Right lobe of liver (tissue), 6 donors: Measurements from ENCODE around the gene DYNC1LI1. TPM values are rescaled to one million over a fixed set of nuclear protein-coding genes. Genes with fewer than 3 reads are reported as not detected.

Experiments used
- ATAC-seq, 4 donors: fragments of 200-7000 bp; cut with Tn5 transposase; one replicate each; pipeline ENCODE4 v1.9.1; 2020; ENCODE audit warnings: mild to moderate bottlenecking in 4 of 4, moderate library complexity in 4 of 4
- DNase-seq, 3 donors: peaks; one replicate each; pipeline ENCODE4 v3.0.0-alpha.2; 2020
- H3K27ac ChIP-seq, 3 donors: fragments of 200-600 bp; one replicate each; pipeline ENCODE4 v1.8.0; 2022
- H3K27me3 ChIP-seq, 2 donors: fragments of 200-600 bp; one replicate each; pipeline ENCODE4 v1.8.0; 2022
- H3K36me3 ChIP-seq, 4 donors: fragments of 200-600 bp; sonication (generic) in 1 of 4; one replicate each; pipeline versions ENCODE4 v1.5.1 to v1.8.0; 2017 to 2022; ENCODE audit warnings: control low read depth in 1 of 4
- H3K4me1 ChIP-seq, 4 donors: fragments of 200-600 bp; sonication (generic) in 1 of 4; one replicate each; pipeline versions ENCODE4 v1.5.1 to v1.8.0; 2017 to 2022; ENCODE audit warnings: control low read depth in 1 of 4
- H3K4me3 ChIP-seq, 3 donors: fragments of 200-600 bp; one replicate each; pipeline ENCODE4 v1.8.0; 2022
- H3K9me3 ChIP-seq, 4 donors: fragments of 200-600 bp; sonication (generic) in 1 of 4; one replicate each; pipeline versions ENCODE4 v1.5.1 to v1.8.0; 2017 to 2022; ENCODE audit warnings: control low read depth in 1 of 4
- POLR2A ChIP-seq: fragments of 450-650 bp; IDR thresholded peaks from one replicate; pipeline ENCODE4 v1.6.1; 2017; ENCODE audit warnings: antibody characterized with exemption, mild to moderate bottlenecking
- WGBS: methylation state at CpG from one replicate; pipeline ENCODE4 v1.1.6; 2018; ENCODE audit warnings: low coverage, low lambda C conversion rate; ENCODE audit not compliant: insufficient coverage; ENCODE audit errors: missing lambda C conversion rate; 5-methylcytosine and 5-hydroxymethylcytosine counted together
- intact Hi-C, 2 donors: fragments of 100-400 bp; cut with DNase I; formaldehyde crosslinking; loops; one replicate each; pipeline versions ENCODE4 v1.11.2 to v1.14.1; 2022
- total RNA-seq, 6 experiments: library from RNA; depleted of rRNA in 2 of 6; stranded (reverse); fragments of >200 nt in 2 of 6; fragmentation: NEBNext Ultra II Directional in 3 of 6; extraction: Animal tissue kit (Norgen Biotek cat#: 25700) in 3 of 6; gene quantifications; one replicate each; pipeline versions ENCODE4 v1.1.0 to v1.2.4, GENCODE V29; 2016 to 2023
- TF ChIP-seq, protein P1 (sequence below), 4 donors: fragments of 200-600 bp in 3 of 4; fragments of 450-650 bp in 1 of 4; IDR thresholded peaks; one replicate each; pipeline versions ENCODE4 v1.5.1 to v1.8.0; 2016 to 2022; ENCODE audit warnings: antibody characterized with exemption in 4 of 4, mild to moderate bottlenecking in 2 of 4
- donor health status: DM: no; HTN: yes; CAD: no.
- donor health status: DM: no; HTN: no; CAD: no.
- donor health status: DM: no; HTN: no; CAD: no.
- donor health status: DM: no; HTN: yes; CAD: no.
- donor health status: DM: no; HTN: yes; CAD: no.

DYNC1LI1 gene
- total RNA-seq, 6 experiments from 2014 or later, result 7.6 to 16.9 (median 12.6) TPM

DNA sequence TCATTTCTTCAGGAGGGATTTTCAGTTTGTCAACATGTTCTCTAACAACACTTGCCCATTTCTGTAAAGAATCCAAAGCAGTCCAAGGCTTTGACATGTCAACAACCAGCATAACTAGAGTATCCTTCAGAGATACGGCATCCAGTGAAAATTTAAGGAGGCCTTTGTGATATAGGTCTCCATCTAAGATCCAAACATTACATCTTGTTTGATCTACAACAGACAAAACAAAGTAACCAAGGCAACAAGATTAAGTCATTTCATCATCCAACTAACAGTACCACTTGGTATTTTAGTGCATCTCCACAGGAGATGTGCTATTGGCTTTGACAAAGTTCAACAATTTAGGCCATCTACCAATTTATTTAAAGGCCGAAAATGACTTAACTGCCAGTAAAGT, 25.8 kb downstream of the DYNC1LI1 start:
- 98% methylated on average over 2 of the region's 2 CpGs for WGBS
- H3K9me3 ChIP-seq, result no peaks in the 10 kb centered on the region
- H3K27me3 ChIP-seq, result no peaks in the 10 kb centered on the region
- H3K4me1 ChIP-seq, result no peaks in the 10 kb centered on the region
- TF ChIP-seq, protein P1, sequence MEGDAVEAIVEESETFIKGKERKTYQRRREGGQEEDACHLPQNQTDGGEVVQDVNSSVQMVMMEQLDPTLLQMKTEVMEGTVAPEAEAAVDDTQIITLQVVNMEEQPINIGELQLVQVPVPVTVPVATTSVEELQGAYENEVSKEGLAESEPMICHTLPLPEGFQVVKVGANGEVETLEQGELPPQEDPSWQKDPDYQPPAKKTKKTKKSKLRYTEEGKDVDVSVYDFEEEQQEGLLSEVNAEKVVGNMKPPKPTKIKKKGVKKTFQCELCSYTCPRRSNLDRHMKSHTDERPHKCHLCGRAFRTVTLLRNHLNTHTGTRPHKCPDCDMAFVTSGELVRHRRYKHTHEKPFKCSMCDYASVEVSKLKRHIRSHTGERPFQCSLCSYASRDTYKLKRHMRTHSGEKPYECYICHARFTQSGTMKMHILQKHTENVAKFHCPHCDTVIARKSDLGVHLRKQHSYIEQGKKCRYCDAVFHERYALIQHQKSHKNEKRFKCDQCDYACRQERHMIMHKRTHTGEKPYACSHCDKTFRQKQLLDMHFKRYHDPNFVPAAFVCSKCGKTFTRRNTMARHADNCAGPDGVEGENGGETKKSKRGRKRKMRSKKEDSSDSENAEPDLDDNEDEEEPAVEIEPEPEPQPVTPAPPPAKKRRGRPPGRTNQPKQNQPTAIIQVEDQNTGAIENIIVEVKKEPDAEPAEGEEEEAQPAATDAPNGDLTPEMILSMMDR (IDR thresholded peaks at IDR 0.05), result no peak
- no peak for TF ChIP-seq POLR2A
- H3K27ac ChIP-seq, result no peak overlapping the region
- no peak overlapping the region for H3K4me3 ChIP-seq
- peaks cover 0 to 8% (median 0%) of the 10 kb centered on the region in 4 donors for H3K36me3 ChIP-seq
- ATAC-seq (no peak), DNase-seq (no peak)
- intact Hi-C loops, result no loop called here

DNA sequence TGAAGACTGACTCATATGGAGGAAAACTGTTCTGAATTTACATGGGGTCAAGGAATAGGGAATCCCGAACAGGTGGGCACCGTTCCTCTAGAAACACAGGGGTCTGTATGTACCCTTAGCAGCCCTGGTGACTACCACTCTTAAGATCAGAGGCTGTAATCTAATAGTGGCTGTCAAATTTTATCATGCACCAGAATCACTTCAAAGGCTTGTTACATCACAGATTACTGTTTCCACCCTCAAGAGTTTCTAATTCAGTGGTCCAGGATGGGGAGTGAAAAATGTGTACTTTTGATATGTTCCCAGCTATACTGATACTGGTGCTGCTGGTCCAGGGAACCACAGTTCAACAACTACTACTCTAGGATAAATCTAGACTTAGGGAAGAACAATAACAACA, 27.9 kb downstream of the DYNC1LI1 start:
- peaks cover 0 to 11% (median 0%) of the 10 kb centered on the region in 4 donors for H3K36me3 ChIP-seq
- intact Hi-C loops, result no loop called here
- WGBS, result 91% methylated on average over 2 of the region's 2 CpGs
- DNase-seq, result no peak
- no peak for ATAC-seq
- H3K4me3 ChIP-seq, result no peak overlapping the region
- H3K4me1 ChIP-seq, result no peaks in the 10 kb centered on the region
- H3K27me3 ChIP-seq, result no peaks in the 10 kb centered on the region
- no peaks in the 10 kb centered on the region for H3K9me3 ChIP-seq
- TF ChIP-seq, protein P1 (IDR thresholded peaks at IDR 0.05), result no peak
- TF ChIP-seq POLR2A, result no peak
- no peak overlapping the region for H3K27ac ChIP-seq

DNA sequence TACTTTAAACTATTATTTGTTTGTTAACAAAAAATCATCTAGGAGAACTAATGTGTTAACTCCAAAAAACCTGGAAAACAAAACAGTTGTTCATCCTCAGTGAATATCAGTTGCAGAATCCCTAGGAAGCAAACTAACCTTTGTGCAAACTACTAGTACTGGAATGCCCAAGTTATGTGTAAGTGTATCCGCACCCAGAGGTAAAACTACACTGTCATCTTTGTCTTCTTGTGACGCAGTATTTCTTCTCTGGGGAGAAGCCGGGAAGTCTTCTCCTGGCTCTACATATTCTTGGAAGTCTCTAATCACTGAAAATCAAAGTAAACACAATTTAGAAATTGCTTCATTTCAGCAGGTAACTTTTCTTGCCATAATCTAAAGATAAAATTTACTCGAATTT, 29.8 kb downstream of the DYNC1LI1 start:
- H3K27me3 ChIP-seq, result no peaks in the 10 kb centered on the region
- TF ChIP-seq POLR2A, result no peak
- TF ChIP-seq, protein P1 (IDR thresholded peaks at IDR 0.05), result no peak
- DNase-seq (no peak), ATAC-seq (no peak)
- WGBS, result 79% methylated on average over 4 of the region's 4 CpGs
- H3K27ac ChIP-seq, result no peak overlapping the region
- intact Hi-C loops, result no loop called here
- H3K4me3 ChIP-seq, result no peak overlapping the region
- H3K9me3 ChIP-seq, result no peaks in the 10 kb centered on the region
- no peaks in the 10 kb centered on the region for H3K4me1 ChIP-seq
- peaks cover 0 to 11% (median 1%) of the 10 kb centered on the region in 4 donors for H3K36me3 ChIP-seq

DNA sequence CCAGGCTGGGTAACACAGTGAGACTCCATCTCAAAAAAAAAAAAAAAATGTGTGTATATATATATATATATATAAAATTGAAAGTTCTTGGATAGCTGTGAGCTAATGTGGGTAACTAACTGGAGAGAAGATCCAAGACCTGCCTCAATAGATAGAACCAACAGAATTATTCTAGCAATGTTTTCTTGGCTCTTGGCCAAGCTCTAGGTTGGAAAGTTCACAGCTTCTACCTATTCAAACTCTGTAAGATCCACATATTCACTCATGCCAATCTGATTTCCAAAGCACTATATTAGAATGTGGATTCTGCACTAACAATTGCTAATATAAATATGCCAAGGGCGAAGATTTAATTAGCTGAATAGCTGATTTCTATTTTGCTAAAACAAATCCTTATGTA, 38.2 kb downstream of the DYNC1LI1 start:
- no peaks in the 10 kb centered on the region for H3K27me3 ChIP-seq
- ATAC-seq, result no peak
- H3K4me1 ChIP-seq, result no peaks in the 10 kb centered on the region
- WGBS, result 100% methylated on average over 1 of the region's 1 CpG
- no peak overlapping the region for H3K27ac ChIP-seq
- no peaks in the 10 kb centered on the region for H3K9me3 ChIP-seq
- DNase-seq, result no peak
- H3K36me3 ChIP-seq, result peaks cover 0 to 13% (median 9%) of the 10 kb centered on the region in 4 donors
- no peak for TF ChIP-seq POLR2A
- TF ChIP-seq, protein P1 (IDR thresholded peaks at IDR 0.05), result no peak
- no peak overlapping the region for H3K4me3 ChIP-seq
- intact Hi-C loops, result no loop called here

DNA sequence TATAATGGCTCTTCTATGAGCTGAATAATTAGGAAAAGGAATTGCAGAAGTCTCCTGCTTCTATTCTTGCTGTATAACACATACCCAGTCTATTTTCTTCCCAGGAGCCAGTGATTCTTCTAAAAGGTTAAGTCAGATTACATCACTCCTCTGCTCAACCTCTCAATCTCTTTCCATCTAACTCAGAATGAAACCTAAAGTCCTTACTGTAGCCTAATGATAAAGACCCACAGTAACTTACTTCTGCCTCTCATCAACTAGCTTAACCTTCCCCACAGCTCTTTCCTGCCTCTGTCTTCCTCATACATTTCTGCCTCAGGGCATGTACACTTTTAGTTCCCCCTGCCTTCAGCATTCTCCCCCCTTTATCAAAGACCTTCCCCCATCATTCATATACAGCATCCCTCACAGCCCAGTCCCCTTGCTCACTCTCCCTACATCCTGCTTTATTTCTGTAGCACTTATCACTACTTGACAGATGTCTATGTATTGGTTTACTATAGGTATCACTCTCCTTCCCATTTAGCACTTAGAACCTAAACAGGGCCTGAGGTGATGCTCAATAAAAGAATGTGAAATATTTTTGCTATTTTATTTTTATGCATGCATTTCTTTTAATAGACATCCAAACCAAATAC, 39.5 kb downstream of the DYNC1LI1 start:
- Histone ChIP-seq H3K4me3 (no peak overlapping the region), H3K27me3 (no peaks in the 10 kb centered on the region), H3K4me1 (no peaks in the 10 kb centered on the region), H3K27ac (no peak overlapping the region), H3K9me3 (no peaks in the 10 kb centered on the region), H3K36me3 (peaks cover 0 to 23% (median 18%) of the 10 kb centered on the region in 4 donors)
- no peak for TF ChIP-seq POLR2A
- TF ChIP-seq, protein P1 (IDR thresholded peaks at IDR 0.05), result no peak
- intact Hi-C loops, result no loop called here
- no peak for DNase-seq
- ATAC-seq, result no peak
